PFSK-1 (cell line): ENCODE measurements around the gene TMOD2.

Source experiments
- FOXP2 ChIP-seq: optimal IDR thresholded peaks from 2 replicates; pipeline ENCODE3; 2011; ENCODE audit warnings: borderline replicate concordance, control low read depth, inconsistent platforms; ENCODE audit not compliant: insufficient read depth; ENCODE audit errors: extremely low read length, extremely low read depth
- POLR2AphosphoS5 ChIP-seq: IDR thresholded peaks from 2 replicates; pipeline ENCODE4 v1.6.1; 2012; ENCODE audit warnings: low read depth, mild to moderate bottlenecking, control low read depth, low read length, moderate library complexity
- REST ChIP-seq, 2 experiments: IDR thresholded peaks; 2 replicates each; pipeline versions ENCODE4 v1.6.1 to v1.8.0; 2011 to 2012; ENCODE audit warnings: low read depth in 2 of 2, low read length in 2 of 2, control low read depth in 1 of 2, inconsistent platforms in 1 of 2, mild to moderate bottlenecking in 1 of 2, moderate library complexity in 1 of 2; ENCODE audit not compliant: insufficient read depth in 1 of 2
- SIN3A ChIP-seq: IDR thresholded peaks from 2 replicates; pipeline ENCODE4 v1.6.1; 2012; ENCODE audit warnings: mild to moderate bottlenecking, low read length, moderate library complexity, borderline replicate concordance; ENCODE audit not compliant: insufficient read depth
- TAF1 ChIP-seq: IDR thresholded peaks from 2 replicates; pipeline ENCODE4 v1.6.1; 2012; ENCODE audit warnings: low read length, control low read depth, borderline replicate concordance; ENCODE audit not compliant: insufficient read depth

TMOD2 gene

GRCh38 chr15:51750186-51750585 lies 1.2 kb upstream of the TMOD2 start:
- TF ChIP-seq SIN3A (no peak), TAF1 (no peak)

- TF ChIP-seq FOXP2 (no peak), SIN3A (no peak; the same call in 1 of the 2 replicates), POLR2AphosphoS5 (no peak), TAF1 (no peak), REST (IDR thresholded peaks at IDR 0.05; ENCODE audit: insufficient read depth in 1 of 2, low read depth in 2 of 2, low read length in 2 of 2) (no peak)
Observed at GRCh38 chr15:51751697-51752683, 593 bp downstream of the TMOD2 start.

GRCh38 chr15:51752888-51753287 lies 1.5 kb downstream of the TMOD2 start:
- TF ChIP-seq FOXP2 (no peak), TAF1 (no peak), SIN3A (no peak), REST (IDR thresholded peaks at IDR 0.05; ENCODE audit: insufficient read depth in 1 of 2, low read depth in 2 of 2, low read length in 2 of 2) (no peak), POLR2AphosphoS5 (no peak)

GRCh38 chr15:51754267-51754666 lies 2.9 kb downstream of the TMOD2 start:
- TF ChIP-seq POLR2AphosphoS5, result no peak
- TF ChIP-seq REST (IDR thresholded peaks at IDR 0.05; ENCODE audit: insufficient read depth in 1 of 2, low read depth in 2 of 2, low read length in 2 of 2), result no peak
- no peak for TF ChIP-seq TAF1
- TF ChIP-seq SIN3A, result no peak
- TF ChIP-seq FOXP2, result no peak

GRCh38 chr15:51755790-51756189 lies 4.4 kb downstream of the TMOD2 start:
- TF ChIP-seq POLR2AphosphoS5 (no peak), FOXP2 (no peak), SIN3A (no peak), TAF1 (no peak), REST (IDR thresholded peaks at IDR 0.05; ENCODE audit: insufficient read depth in 1 of 2, low read depth in 2 of 2, low read length in 2 of 2) (no peak)
